ENCODE data around the gene AQP3.

DNA sequence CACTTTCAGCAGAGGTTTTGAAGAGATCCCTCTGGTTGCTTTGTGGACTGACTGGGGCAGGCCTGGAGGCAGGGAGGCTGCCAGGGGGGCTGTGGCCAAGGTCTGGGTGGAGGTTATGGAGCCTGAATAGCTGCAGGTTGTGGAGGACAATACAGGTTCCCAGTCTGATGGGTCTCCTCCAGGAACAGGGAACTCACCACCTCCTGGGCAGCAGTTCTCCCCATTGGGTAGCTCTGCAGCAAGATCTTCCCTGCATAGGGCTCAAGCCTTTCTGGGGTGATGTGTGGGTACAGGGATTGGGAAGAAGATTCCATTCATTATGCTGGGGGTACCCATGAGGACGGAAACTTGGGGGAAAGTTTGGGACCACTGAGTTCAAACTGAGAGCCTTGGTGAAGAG is 6.8 kb downstream of the AQP3 start:
- no peak for TF ChIP-seq SRF (IDR thresholded peaks at IDR 0.05; ENCODE audit: low read depth, low read length)
- TF ChIP-seq, protein P1, sequence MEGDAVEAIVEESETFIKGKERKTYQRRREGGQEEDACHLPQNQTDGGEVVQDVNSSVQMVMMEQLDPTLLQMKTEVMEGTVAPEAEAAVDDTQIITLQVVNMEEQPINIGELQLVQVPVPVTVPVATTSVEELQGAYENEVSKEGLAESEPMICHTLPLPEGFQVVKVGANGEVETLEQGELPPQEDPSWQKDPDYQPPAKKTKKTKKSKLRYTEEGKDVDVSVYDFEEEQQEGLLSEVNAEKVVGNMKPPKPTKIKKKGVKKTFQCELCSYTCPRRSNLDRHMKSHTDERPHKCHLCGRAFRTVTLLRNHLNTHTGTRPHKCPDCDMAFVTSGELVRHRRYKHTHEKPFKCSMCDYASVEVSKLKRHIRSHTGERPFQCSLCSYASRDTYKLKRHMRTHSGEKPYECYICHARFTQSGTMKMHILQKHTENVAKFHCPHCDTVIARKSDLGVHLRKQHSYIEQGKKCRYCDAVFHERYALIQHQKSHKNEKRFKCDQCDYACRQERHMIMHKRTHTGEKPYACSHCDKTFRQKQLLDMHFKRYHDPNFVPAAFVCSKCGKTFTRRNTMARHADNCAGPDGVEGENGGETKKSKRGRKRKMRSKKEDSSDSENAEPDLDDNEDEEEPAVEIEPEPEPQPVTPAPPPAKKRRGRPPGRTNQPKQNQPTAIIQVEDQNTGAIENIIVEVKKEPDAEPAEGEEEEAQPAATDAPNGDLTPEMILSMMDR (IDR thresholded peaks at IDR 0.05; ENCODE audit: control extremely low read depth in 1 of 3, insufficient read depth in 1 of 3, low read depth in 1 of 3, low read length in 3 of 3) = no peak
- TF ChIP-seq MAFK (IDR thresholded peaks at IDR 0.05; ENCODE audit: low read depth, low read length) = no peak
- no peak for TF ChIP-seq GABPA (IDR thresholded peaks at IDR 0.05; ENCODE audit: borderline replicate concordance, insufficient read depth, low read length)
- TF ChIP-seq EP300 (IDR thresholded peaks at IDR 0.05; ENCODE audit: borderline replicate concordance in 1 of 2, low read depth in 2 of 2, low read length in 2 of 2) = no peak
- TF ChIP-seq CHD1 (IDR thresholded peaks at IDR 0.05; ENCODE audit: low read depth, low read length) = no peak
- TF ChIP-seq TAF7 (optimal IDR thresholded peaks at IDR 0.05; ENCODE audit: borderline replicate concordance, low read depth, low read length) = no peak
- no peak for TF ChIP-seq KDM1A (IDR thresholded peaks at IDR 0.05; ENCODE audit: borderline replicate concordance, low read length)
- TF ChIP-seq POLR2AphosphoS5 (IDR thresholded peaks at IDR 0.05; ENCODE audit: low read depth, low read length) = no peak
- TF ChIP-seq POLR2A (IDR thresholded peaks at IDR 0.05; ENCODE audit: control extremely low read depth in 1 of 2, low read depth in 2 of 2, low read length in 2 of 2) = no peak
- no peak for TF ChIP-seq EZH2 (IDR thresholded peaks at IDR 0.05; ENCODE audit: low read depth, low read length, severe bottlenecking)
